GM12891 (cell line): ENCODE measurements around the gene TMEM89.

Experiments used
- DNase-seq: peaks from one replicate; pipeline ENCODE4 v3.0.0; 2011; ENCODE audit warnings: low spot score; ENCODE audit not compliant: insufficient read length
- FAIRE-seq: peaks from 2 replicates; lab custom pipeline; 2011; peaks lifted over from hg19 to GRCh38; lab: Jason Lieb, UNC
- PAX5 ChIP-seq: IDR thresholded peaks from 2 replicates; pipeline ENCODE4 v1.6.1; 2011; ENCODE audit warnings: low read length, moderate library complexity, mild to moderate bottlenecking; ENCODE audit not compliant: insufficient read depth, severe bottlenecking
- POLR2A ChIP-seq: IDR thresholded peaks from 2 replicates; pipeline ENCODE4 v1.6.1; 2011; ENCODE audit warnings: low read depth, low read length, control low read depth
- POLR2AphosphoS5 ChIP-seq: IDR thresholded peaks from 2 replicates; pipeline ENCODE4 v1.6.1; 2011; ENCODE audit warnings: low read depth, low read length, control low read depth
- POU2F2 ChIP-seq: IDR thresholded peaks from 2 replicates; pipeline ENCODE4 v1.6.1; 2011; ENCODE audit warnings: low read depth, mild to moderate bottlenecking, control low read depth, low read length, moderate library complexity
- SPI1 ChIP-seq: IDR thresholded peaks from 2 replicates; pipeline ENCODE4 v1.6.1; 2011; ENCODE audit warnings: low read depth, low read length, control low read depth
- TAF1 ChIP-seq: IDR thresholded peaks from 2 replicates; pipeline ENCODE4 v1.6.1; 2011; ENCODE audit warnings: low read depth, low read length, control low read depth

Gene TMEM89

GRCh38 chr3:48619541-48620524 lies 1.7 kb downstream of the TMEM89 start:
- no peak for DNase-seq
- TF ChIP-seq POLR2A (no peak), POU2F2 (no peak), PAX5 (no peak), TAF1 (no peak), POLR2AphosphoS5 (no peak), SPI1 (no peak)
- FAIRE-seq, result no peak

- DNase-seq, result no peak
- TF ChIP-seq POLR2A, result no peak
- no peak for TF ChIP-seq POU2F2
- no peak for TF ChIP-seq SPI1
- TF ChIP-seq POLR2AphosphoS5, result no peak
- no peak for TF ChIP-seq PAX5
- no peak for TF ChIP-seq TAF1
- FAIRE-seq, result no peak
Observed at GRCh38 chr3:48617559-48617958, 4.0 kb downstream of the TMEM89 start.

DNA sequence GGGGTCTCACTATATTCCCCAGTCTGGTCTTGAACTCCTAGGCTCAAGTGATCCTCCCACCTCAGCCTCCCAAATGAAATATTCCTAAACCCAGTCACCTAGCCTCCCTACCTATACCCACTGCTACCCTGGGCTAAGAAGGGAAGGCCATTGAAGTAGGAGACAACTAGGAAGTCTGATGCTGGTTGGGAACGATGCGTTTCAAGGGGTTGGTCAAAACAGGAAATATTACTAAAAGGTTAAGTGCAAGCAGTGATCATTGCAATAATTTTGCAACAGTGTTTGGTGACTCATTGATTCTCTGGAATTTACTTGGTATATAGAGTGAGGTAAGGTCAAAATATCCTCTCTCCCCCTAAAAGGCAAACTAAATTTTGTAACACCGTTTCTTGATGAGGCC lies 7.5 kb downstream of the TMEM89 start:
- FAIRE-seq (no peak), DNase-seq (no peak)
- TF ChIP-seq POLR2AphosphoS5 (no peak), POU2F2 (no peak), POLR2A (no peak), TAF1 (no peak), SPI1 (no peak), PAX5 (no peak)

DNA sequence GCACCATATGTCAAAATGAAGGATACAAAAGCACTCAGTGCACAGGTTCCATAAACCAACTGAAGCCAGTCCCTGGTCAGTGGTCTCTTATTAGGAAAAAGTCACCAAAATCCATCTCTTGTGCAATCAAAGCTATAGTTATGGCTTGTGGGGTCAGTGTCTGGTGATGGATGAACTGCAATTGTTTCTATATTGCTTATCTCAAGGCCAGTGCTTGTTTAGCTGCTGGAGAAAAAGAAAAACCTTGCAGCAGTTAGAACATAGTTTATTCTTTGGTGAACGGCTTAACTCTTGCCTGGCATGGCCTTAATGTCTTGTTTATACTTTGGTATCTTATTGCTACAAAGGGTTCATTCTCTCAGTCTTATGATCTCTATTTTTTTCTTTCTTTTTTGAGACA lies 9.3 kb downstream of the TMEM89 start:
- TF ChIP-seq TAF1, result no peak
- TF ChIP-seq SPI1, result no peak
- no peak for TF ChIP-seq POLR2AphosphoS5
- TF ChIP-seq PAX5, result no peak
- no peak for TF ChIP-seq POLR2A
- no peak for TF ChIP-seq POU2F2
- FAIRE-seq, result no peak

DNA sequence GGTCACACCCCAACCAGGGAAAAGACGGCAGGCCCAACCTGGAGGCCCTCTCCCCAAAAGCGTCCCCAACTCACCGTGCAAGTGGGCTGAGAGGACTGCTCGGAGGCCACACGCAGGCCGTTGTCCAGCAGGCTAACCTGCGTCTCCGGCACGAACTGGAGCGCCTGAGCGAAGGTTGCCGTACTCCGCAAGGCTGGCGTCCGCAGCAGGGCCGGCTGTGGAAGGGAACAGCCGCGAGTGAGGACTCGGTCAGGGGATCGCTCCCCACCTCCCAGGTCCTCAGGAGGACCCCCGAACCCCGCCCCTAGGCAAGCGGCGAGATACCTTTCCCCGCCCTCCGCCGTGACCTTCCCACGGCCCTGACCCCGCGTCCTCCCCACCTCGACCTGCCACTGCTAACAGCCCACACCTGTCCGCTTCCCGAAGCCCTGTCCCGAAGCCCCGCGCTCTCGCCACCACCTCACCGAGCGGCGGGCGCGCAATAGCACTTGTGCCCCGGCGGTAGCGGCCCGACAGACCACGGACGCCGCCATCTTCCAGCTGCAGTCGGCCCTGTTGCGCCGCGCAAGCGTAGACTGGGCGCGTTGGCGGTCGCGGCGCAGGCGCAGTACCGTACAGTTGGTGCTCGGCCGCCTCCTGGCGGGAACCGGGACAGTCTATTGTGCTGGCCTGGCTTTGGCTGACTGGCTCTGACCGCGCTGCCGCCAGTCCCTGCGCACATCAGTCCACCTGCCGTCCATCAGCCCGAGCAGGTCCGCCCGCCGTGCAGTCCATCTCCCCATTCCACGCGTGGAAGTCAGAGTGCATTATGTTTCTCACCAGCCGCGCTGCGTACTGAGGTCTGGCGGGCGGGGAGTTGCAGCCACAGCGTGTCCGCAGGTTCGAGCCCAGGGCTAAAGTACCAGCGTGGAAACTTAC lies 12.2 kb downstream of the TMEM89 start, which contains the start of gene UQCRC1:
TSS of gene UQCRC1 (minus strand) at position 559 of the 918 bp plus-strand sequence. CDS start at position 533, 26 bp downstream.
- TF ChIP-seq SPI1, result no peak
- peak; percentile 89 for TF ChIP-seq POLR2A
- TF ChIP-seq PAX5, result peak; percentile 52
- TF ChIP-seq POLR2AphosphoS5, result peak; percentile 86
- peak; percentile 89 for TF ChIP-seq TAF1
- TF ChIP-seq POU2F2, result no peak; the same call in 1 of the 2 replicates
- DNase-seq (peak; percentile 98), FAIRE-seq (peak; percentile 100)

More for the DNA sequence above, 9.3 kb downstream of the TMEM89 start:
- DNase-seq, result no peak

DNA sequence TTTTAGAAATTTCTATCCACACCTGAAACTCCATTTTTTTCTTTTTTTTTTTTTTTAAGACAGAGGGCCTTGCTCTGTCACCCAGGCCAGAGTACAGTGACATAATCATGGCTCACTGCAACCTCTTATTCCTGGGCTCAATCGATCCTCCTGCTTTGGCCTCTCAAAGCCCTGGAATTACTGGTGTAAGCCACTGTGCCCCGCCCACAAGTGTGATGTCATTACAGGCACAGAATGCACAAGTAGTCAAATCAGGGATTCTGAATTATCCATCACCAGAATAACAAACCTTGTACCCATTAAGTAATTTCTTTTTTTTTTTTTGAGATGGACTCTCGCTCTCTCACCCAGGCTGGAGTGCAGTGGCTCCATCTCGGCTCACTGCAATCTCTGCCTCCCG lies 14.1 kb downstream of the TMEM89 start:
- no peak for DNase-seq
- no peak for FAIRE-seq
- TF ChIP-seq POLR2A (no peak), POU2F2 (no peak), SPI1 (no peak), POLR2AphosphoS5 (no peak), TAF1 (no peak), PAX5 (no peak)

- no peak for TF ChIP-seq POU2F2
- no peak for TF ChIP-seq TAF1
- no peak for TF ChIP-seq SPI1
- no peak for TF ChIP-seq POLR2A
- TF ChIP-seq PAX5, result no peak
- TF ChIP-seq POLR2AphosphoS5, result no peak
- FAIRE-seq, result no peak
- DNase-seq, result no peak
Observed at GRCh38 chr3:48601622-48601994, 20.0 kb downstream of the TMEM89 start.

- DNase-seq, result no peak
- TF ChIP-seq POU2F2 (no peak), PAX5 (no peak), SPI1 (no peak), POLR2A (no peak), POLR2AphosphoS5 (no peak), TAF1 (no peak)
- no peak for FAIRE-seq
Observed at GRCh38 chr3:48600711-48601621, 20.6 kb downstream of the TMEM89 start.
